ENCODE results near the gene MAP3K12. TPM values are rescaled to one million over a fixed set of nuclear protein-coding genes. Genes with fewer than 3 reads are reported as not detected.
A peak's percentile ranks its signal among the peaks of the same experiment; 100 is the strongest.

Gene MAP3K12
- total RNA-seq, 2 donors from 2014 or later: 18.2 to 20.4 TPM

GRCh38 chr12:53518381-53518780, 19.1 kb upstream of the MAP3K12 start:
- Mint-ChIP-seq H3K27ac (no peak overlapping the region), H3K27me3 (no peaks in the 10 kb centered on the region)

DNA sequence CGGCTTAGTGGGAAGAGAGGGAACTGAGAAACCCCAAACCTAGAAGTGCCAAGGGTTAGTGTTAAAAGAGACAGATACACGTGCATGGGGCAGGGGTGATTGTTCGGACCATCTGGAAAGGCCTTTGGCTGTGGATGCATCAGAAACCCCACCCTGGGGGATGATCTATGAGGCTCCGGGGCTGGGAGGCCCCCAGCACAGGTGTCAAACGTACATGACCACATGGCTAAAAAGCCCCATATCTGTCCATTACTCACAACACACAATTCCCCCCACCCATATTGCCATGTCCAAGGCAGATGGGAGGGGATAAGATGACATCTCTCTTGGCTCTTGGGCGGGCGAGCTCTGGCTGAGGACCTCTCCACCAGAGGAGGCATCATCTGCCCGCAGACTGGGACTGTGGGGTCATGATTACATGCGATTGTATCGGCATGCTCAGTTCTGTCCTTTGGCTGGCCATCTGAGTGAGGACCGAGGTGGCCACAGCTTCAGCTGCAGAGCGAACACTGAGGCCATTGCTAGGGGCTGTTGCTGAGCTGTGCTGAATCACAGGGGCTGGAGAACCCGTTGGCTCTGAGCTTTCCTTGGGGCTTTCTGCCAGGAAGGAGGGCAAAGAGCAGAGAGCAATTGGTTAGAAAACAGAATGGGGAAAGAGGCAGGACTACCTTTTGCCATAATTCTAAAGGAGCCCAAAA, 17.6 kb upstream of the MAP3K12 start:
- H3K4me3 Mint-ChIP-seq: no peak overlapping the region
- no peaks in the 10 kb centered on the region for H3K4me1 Mint-ChIP-seq
- H3K27ac Mint-ChIP-seq: peak overlapping the region; percentile 75
- no peak for ATAC-seq (replicated peaks)
- no peaks in the 10 kb centered on the region for H3K9me3 Mint-ChIP-seq
- peaks cover 92% of the 10 kb centered on the region for H3K36me3 Mint-ChIP-seq (ENCODE audit: low read depth)
- no peaks in the 10 kb centered on the region for H3K27me3 Mint-ChIP-seq

More at GRCh38 chr12:53518381-53518780, 19.1 kb upstream of the MAP3K12 start:
- no peaks in the 10 kb centered on the region for H3K4me1 Mint-ChIP-seq
- no peak for ATAC-seq (replicated peaks)
- no peak overlapping the region for H3K4me3 Mint-ChIP-seq
- no peaks in the 10 kb centered on the region for H3K9me3 Mint-ChIP-seq
- peaks cover 95% of the 10 kb centered on the region for H3K36me3 Mint-ChIP-seq (ENCODE audit: low read depth)

GRCh38 chr12:53515291-53515680, 16.0 kb upstream of the MAP3K12 start:
- peak overlapping the region; percentile 75 for H3K27ac Mint-ChIP-seq
- no peaks in the 10 kb centered on the region for H3K9me3 Mint-ChIP-seq
- no peaks in the 10 kb centered on the region for H3K4me1 Mint-ChIP-seq
- ATAC-seq (replicated peaks): no peak
- H3K27me3 Mint-ChIP-seq: no peaks in the 10 kb centered on the region
- no peak overlapping the region for H3K4me3 Mint-ChIP-seq
- H3K36me3 Mint-ChIP-seq (ENCODE audit: low read depth): peaks cover 81% of the 10 kb centered on the region

- H3K4me1 Mint-ChIP-seq: no peaks in the 10 kb centered on the region
- H3K9me3 Mint-ChIP-seq: no peaks in the 10 kb centered on the region
- no peaks in the 10 kb centered on the region for H3K27me3 Mint-ChIP-seq
- H3K27ac Mint-ChIP-seq: peak overlapping the region; percentile 75
- no peak for ATAC-seq (replicated peaks)
- H3K36me3 Mint-ChIP-seq (ENCODE audit: low read depth): peaks cover 76% of the 10 kb centered on the region
- no peak overlapping the region for H3K4me3 Mint-ChIP-seq
Measured at GRCh38 chr12:53514628-53515290, 15.5 kb upstream of the MAP3K12 start.

- no peak for ATAC-seq (replicated peaks)
- no peaks in the 10 kb centered on the region for H3K9me3 Mint-ChIP-seq
- peak overlapping the region; percentile 53 for H3K27ac Mint-ChIP-seq
- H3K4me1 Mint-ChIP-seq: no peaks in the 10 kb centered on the region
- H3K36me3 Mint-ChIP-seq (ENCODE audit: low read depth): peaks cover 67% of the 10 kb centered on the region
- H3K27me3 Mint-ChIP-seq: no peaks in the 10 kb centered on the region
- H3K4me3 Mint-ChIP-seq: no peak overlapping the region
Measured at GRCh38 chr12:53513712-53514410, 14.6 kb upstream of the MAP3K12 start.

DNA sequence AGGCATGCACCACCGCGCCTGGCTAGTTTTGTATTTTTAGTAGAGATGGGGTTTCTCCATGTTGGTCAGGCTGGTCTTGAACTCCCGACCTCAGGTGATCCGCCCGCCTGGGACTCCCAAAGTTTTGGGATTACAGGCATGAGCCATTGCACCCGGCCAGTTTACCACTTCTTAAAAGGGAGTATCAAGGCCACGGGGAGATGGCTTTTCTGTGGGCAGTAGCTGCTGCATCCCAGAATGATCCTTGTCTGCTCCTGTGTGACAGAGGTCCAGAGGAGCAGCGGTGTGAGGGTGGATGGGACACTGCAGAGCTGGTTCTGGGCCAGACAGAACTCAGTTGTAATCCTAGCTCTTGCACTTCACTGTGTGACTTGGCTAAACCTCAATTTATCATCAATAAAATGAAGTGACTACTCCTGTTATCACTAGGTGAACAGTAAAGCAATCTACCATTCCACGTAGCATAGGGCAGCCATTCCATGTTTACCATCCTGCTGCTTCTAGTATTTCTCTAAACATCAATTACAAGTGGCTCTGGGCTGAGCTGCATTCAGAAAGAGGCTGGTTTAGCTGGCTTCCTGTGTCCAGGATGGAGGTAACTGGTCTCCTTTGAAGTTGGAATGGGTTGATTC, 11.0 kb upstream of the MAP3K12 start:
- H3K27ac Mint-ChIP-seq: peak overlapping the region; percentile 58
- no peak for ATAC-seq (replicated peaks)
- H3K4me1 Mint-ChIP-seq: peaks cover 5% of the 10 kb centered on the region
- H3K27me3 Mint-ChIP-seq: no peaks in the 10 kb centered on the region
- no peak overlapping the region for H3K4me3 Mint-ChIP-seq
- H3K9me3 Mint-ChIP-seq: no peaks in the 10 kb centered on the region
- H3K36me3 Mint-ChIP-seq (ENCODE audit: low read depth): peaks cover 58% of the 10 kb centered on the region

DNA sequence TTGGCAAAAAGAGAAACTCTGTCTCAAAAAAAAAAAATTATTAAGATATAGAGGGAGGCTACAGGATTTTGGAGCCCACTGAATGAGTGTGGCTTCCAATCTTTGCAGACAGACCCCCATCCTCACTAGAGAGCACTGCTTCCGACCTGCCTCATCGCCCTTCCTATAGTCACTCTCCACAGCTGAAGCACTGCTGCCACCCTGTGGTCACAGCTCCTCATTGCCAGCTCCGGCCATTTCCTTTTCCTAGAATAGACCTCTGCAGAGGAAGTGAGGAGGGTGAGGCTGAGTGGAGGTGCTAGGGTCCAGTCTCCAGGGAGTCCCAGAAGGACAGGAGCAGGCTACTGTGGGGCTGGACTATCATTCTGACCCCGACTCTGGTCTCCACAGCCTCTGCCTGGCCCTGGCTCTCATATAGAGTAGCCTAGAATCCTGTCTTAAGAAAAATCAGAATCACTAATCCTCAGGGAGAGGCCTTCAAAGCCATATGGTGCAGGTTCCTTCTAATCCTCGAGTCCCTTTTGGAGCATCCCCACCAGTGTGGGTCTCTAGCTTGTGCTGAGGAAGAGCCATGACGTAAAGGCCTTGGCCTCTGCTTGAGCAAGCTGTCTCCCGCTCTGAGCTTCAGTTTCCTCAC, 9.4 kb upstream of the MAP3K12 start:
- H3K27ac Mint-ChIP-seq: peak overlapping the region; percentile 78
- H3K27me3 Mint-ChIP-seq: no peaks in the 10 kb centered on the region
- no peaks in the 10 kb centered on the region for H3K9me3 Mint-ChIP-seq
- ATAC-seq (replicated peaks): peak; percentile 95
- peaks cover 53% of the 10 kb centered on the region for H3K36me3 Mint-ChIP-seq (ENCODE audit: low read depth)
- H3K4me3 Mint-ChIP-seq: no peak overlapping the region
- H3K4me1 Mint-ChIP-seq: peaks cover 5% of the 10 kb centered on the region

DNA sequence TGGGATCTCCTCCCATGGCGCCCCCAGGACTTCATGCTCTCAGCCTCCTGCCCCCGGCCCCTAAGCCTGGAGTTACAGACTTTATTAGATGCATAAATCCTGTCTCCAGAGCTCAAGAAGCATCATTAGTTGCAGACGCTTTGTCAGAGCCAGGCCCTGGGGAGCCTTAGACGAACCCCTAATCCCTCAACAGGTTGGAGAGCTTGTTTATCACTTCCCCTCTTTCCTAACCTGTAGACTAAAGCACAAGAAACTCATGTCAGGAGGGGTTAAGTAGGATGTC, 8.3 kb upstream of the MAP3K12 start:
- no peak for ATAC-seq (replicated peaks)
- no peak overlapping the region for H3K27ac Mint-ChIP-seq
- H3K4me1 Mint-ChIP-seq: peaks cover 5% of the 10 kb centered on the region
- no peaks in the 10 kb centered on the region for H3K9me3 Mint-ChIP-seq
- H3K36me3 Mint-ChIP-seq (ENCODE audit: low read depth): peaks cover 42% of the 10 kb centered on the region
- no peaks in the 10 kb centered on the region for H3K27me3 Mint-ChIP-seq
- no peak overlapping the region for H3K4me3 Mint-ChIP-seq

DNA sequence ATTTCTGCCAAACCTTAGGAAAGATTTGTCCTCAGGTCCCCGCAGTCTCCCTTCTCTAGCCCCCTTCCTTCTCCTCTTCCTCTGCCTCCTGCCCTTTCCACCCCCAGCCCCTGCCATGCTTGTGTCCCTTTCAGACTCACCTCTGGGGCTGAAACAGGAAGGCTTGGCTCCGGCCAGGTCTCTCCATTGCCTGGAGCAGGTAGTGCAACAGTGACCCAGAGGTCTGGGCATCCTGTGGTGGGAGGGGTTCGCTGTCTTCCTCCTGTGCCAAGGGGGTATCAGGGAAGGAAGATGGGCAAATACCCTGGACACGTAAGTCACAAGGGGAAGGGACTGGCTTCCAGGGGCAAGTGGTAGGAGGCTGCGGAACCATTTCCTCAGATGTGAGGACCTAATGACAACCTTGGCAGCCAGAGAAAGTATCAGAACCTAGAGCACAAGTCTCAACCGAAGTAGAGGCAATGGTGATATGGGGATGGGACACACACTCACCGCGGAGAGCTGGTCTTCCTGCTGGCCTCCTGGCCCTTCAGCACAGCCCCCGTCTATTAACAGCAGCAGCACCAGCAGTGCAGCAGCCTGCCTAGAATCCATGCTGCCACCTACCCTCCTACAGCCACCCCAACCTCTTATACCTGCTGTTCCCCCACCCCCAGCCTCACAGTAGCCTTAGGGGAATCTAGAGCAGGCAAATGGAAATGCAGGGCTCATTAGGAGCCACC, 7.8 kb upstream of the MAP3K12 start, which contains the start of gene NPFF:
Gene NPFF, minus strand, starts transcription at position 604 of the 722 bp plus-strand sequence. Its CDS starts 10 bp downstream, at position 594.
- Mint-ChIP-seq H3K9me3 (no peaks in the 10 kb centered on the region), H3K36me3 (ENCODE audit: low read depth) (peaks cover 38% of the 10 kb centered on the region), H3K4me1 (peaks cover 7% of the 10 kb centered on the region), H3K4me3 (no peak within 1 kb of the TSS), H3K27ac (no peak within 1 kb of the TSS), H3K27me3 (no peaks in the 10 kb centered on the region)
- ATAC-seq (replicated peaks): no peak

DNA sequence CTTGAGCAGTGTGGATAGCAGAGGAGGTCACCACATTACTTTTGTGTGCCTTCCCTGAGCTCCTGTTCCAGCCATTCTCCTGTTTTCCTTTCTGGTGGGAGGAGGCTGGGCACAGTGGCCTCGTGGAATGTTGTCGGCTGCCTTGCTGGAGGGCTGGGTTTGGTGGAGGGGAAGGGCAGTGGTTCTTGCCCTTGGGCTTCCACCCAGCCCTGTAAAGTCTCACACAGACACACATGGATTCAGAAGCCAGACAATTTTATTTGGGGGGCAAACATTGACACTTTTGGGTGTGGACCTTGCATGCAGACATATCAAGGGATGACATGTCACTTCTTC, 7.2 kb upstream of the MAP3K12 start:
- Mint-ChIP-seq H3K36me3 (ENCODE audit: low read depth) (peaks cover 34% of the 10 kb centered on the region), H3K27ac (no peak overlapping the region), H3K9me3 (no peaks in the 10 kb centered on the region), H3K27me3 (no peaks in the 10 kb centered on the region), H3K4me3 (no peak overlapping the region), H3K4me1 (peaks cover 10% of the 10 kb centered on the region)
- no peak for ATAC-seq (replicated peaks)

- H3K9me3 Mint-ChIP-seq: no peaks in the 10 kb centered on the region
- no peaks in the 10 kb centered on the region for H3K27me3 Mint-ChIP-seq
- H3K4me1 Mint-ChIP-seq: peaks cover 10% of the 10 kb centered on the region
- no peak for ATAC-seq (replicated peaks)
- peaks cover 33% of the 10 kb centered on the region for H3K36me3 Mint-ChIP-seq (ENCODE audit: low read depth)
- no peak overlapping the region for H3K4me3 Mint-ChIP-seq
- peak overlapping the region; percentile 62 for H3K27ac Mint-ChIP-seq
Measured at GRCh38 chr12:53505555-53506449, 6.5 kb upstream of the MAP3K12 start.

DNA sequence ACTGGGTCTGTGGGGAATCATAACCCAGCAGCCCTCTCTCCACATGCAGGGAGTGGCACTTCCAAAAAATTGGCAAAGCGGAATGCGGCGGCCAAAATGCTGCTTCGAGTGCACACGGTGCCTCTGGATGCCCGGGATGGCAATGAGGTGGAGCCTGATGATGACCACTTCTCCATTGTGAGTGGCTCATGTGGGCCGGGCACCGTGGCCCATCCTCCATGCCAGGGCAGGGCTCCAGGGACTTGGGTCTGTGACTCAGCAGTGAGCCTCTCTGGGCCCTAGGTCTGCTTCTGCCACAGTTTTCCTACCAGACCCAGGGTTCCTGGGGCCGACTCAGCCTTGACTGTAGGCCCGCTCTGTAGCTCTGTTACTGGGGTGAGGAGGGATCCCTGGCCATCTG, 5.8 kb upstream of the MAP3K12 start:
- H3K36me3 Mint-ChIP-seq (ENCODE audit: low read depth): peaks cover 33% of the 10 kb centered on the region
- H3K4me1 Mint-ChIP-seq: peaks cover 10% of the 10 kb centered on the region
- H3K9me3 Mint-ChIP-seq: no peaks in the 10 kb centered on the region
- no peak overlapping the region for H3K4me3 Mint-ChIP-seq
- H3K27ac Mint-ChIP-seq: no peak overlapping the region
- no peak for ATAC-seq (replicated peaks)
- no peaks in the 10 kb centered on the region for H3K27me3 Mint-ChIP-seq

Data from activated T-helper 17 cell treated with anti-CD3 and anti-CD28 coated beads, Interleukin-2, amount 50 U/mL, for 72 hours (primary cell).